ENCODE results near the gene TCF12. TPM values are rescaled to one million over a fixed set of nuclear protein-coding genes. Genes with fewer than 3 reads are reported as not detected.

Gene TCF12
- polyA plus RNA-seq (ENCODE audit: insufficient read length), result 194 TPM
- long read RNA-seq, donor 1, full-length matches to known transcripts, result 15 of 51 reads
- long read RNA-seq, donor 1, partial matches to known transcripts, result 36 of 51 reads
- long read RNA-seq, donor 1, other reads (novel, unspliced or antisense), result 0 of 51 reads
- long read RNA-seq, donor 2, full-length matches to known transcripts, result 12 of 34 reads
- long read RNA-seq, donor 2, partial matches to known transcripts, result 22 of 34 reads
- long read RNA-seq, donor 2, other reads (novel, unspliced or antisense), result 0 of 34 reads
- long read RNA-seq, donor 3, full-length matches to known transcripts, result 13 of 22 reads
- long read RNA-seq, donor 3, partial matches to known transcripts, result 9 of 22 reads
- long read RNA-seq, donor 3, other reads (novel, unspliced or antisense), result 0 of 22 reads
- long read RNA-seq, donor 4, result 0 reads
- long read RNA-seq, donor 5, full-length matches to known transcripts, result 15 of 27 reads
- long read RNA-seq, donor 5, partial matches to known transcripts, result 12 of 27 reads
- long read RNA-seq, donor 5, other reads (novel, unspliced or antisense), result 0 of 27 reads
- long read RNA-seq, donor 6, full-length matches to known transcripts, result 10 of 20 reads
- long read RNA-seq, donor 6, partial matches to known transcripts, result 10 of 20 reads
- long read RNA-seq, donor 6, other reads (novel, unspliced or antisense), result 0 of 20 reads
- long read RNA-seq, donor 7, full-length matches to known transcripts, result 16 of 80 reads
- long read RNA-seq, donor 7, partial matches to known transcripts, result 64 of 80 reads
- long read RNA-seq, donor 7, other reads (novel, unspliced or antisense), result 0 of 80 reads
- long read RNA-seq, donor 8, full-length matches to known transcripts, result 2 of 2 reads
- long read RNA-seq, donor 8, partial matches to known transcripts, result 0 of 2 reads
- long read RNA-seq, donor 8, other reads (novel, unspliced or antisense), result 0 of 2 reads

GRCh38 chr15:56918046-56918938, at the start of gene TCF12:
TSS of gene TCF12 (plus strand) at chr15:56918644. CDS start at chr15:56919914, 1,270 bp downstream.
- peak; percentile 96 for DNase-seq

GRCh38 chr15:56869573-56869972, 48.9 kb upstream of the TCF12 start:
- DNase-seq, result peak; percentile 19

DNA sequence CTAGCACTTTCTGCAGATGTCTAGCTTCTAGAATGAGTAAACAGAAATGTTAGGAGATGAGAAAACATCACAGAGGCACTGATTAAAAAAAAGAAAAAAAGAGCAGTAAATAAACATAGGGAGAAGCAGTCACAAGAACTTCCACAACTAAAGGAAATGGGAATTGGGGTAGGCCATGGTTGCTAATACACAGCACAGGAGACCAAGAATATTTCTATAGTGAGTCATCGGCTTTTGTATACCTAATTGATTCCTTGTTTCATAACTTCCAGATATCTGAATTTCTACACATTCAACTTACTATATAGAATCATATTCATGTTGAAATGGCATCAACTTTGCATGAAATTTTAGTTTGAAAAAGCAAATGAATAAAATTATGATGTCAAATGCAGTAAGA, 47.3 kb upstream of the TCF12 start:
- DNase-seq, result no peak

- no peak for DNase-seq
Measured at GRCh38 chr15:56871867-56872266, 46.6 kb upstream of the TCF12 start.

GRCh38 chr15:56877255-56877970, 41.0 kb upstream of the TCF12 start:
- no peak for DNase-seq

- no peak for DNase-seq
Measured at GRCh38 chr15:56879502-56879901, 38.9 kb upstream of the TCF12 start.

DNA sequence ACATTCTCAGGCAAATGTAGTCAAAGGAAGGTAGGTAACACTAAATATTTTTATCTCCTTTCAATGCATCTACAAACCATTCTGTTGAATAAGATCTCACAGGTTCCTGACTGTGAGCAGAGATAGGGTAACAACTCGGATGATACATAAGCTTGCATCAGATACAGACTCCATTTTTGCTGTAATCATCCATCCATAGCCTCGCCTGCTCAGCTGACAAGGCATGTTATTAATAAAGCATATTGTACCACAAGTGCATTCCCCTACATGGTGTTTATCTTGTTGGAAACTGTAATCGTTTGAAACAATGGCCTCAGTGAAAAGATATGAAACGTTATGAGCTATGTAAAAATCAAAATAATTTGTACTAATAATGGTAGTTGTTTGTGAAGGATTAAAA, 35.4 kb upstream of the TCF12 start:
- DNase-seq, result no peak

DNA sequence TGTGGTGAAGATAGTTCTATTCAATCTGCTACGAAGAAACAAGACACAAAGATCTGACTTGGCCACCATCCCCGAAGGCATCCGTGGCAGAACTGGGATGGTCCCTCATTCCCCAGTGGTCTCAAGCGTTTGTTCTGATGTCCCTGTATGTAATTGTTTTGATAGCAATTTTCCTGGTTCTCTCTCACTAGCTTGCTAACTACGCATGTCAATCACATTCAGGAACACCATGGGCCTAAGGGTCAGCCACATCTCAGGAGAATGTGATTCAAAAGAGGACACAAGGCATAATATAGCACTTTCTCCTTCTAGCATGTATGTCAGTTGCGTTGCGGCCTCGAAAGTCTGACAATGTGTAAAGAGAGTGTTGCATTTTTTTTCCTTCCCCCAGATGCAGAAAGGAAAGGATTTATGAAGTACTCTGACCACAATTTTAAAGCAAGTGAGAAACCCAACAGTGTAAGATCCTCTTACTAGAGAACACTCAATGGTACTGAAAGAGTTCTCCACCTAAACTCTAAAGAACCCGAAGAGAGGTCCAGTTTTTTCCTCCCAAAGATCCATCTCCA, 32.0 kb upstream of the TCF12 start:
- peak; percentile 11 for DNase-seq

GRCh38 chr15:56886932-56887781, 31.3 kb upstream of the TCF12 start:
- DNase-seq, result peak; percentile 94

- DNase-seq, result no peak
Measured at GRCh38 chr15:56887782-56888438, 30.5 kb upstream of the TCF12 start.

GRCh38 chr15:56890038-56890437, 28.4 kb upstream of the TCF12 start:
- DNase-seq, result no peak

DNA sequence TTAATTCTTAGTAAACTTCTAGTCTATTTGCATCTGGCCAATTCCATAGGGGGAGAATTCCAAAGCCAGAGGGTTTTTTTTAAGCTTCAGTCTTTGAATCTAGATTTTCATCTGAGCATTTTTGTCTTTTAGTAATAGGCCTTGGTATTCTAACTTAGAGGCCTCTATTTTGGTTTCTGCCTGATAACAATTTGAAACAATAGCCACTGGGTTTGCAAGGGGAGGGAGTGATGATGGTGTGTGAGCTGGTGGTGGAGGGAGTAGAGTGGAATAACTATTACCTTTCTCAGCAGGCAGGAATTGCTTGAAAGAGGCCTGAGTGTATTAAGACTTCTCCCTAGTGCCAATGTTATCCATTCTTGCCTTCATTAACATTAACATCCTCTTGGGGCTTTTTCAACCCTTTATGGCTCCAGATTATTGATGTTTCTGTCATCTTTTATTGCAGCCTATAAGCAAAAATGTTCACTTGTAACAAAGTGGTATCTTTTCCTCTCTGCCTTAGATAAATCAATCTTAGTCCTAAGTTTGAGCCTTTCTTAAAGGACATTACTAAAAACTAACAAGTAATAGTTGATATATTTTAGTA, 26.5 kb upstream of the TCF12 start:
- no peak for DNase-seq

GRCh38 chr15:56892659-56893363, 25.6 kb upstream of the TCF12 start:
- peak; percentile 25 for DNase-seq

- DNase-seq, result no peak
Measured at GRCh38 chr15:56893364-56893678, 25.1 kb upstream of the TCF12 start.

GRCh38 chr15:56894601-56895000, 23.8 kb upstream of the TCF12 start:
- no peak for DNase-seq

DNA sequence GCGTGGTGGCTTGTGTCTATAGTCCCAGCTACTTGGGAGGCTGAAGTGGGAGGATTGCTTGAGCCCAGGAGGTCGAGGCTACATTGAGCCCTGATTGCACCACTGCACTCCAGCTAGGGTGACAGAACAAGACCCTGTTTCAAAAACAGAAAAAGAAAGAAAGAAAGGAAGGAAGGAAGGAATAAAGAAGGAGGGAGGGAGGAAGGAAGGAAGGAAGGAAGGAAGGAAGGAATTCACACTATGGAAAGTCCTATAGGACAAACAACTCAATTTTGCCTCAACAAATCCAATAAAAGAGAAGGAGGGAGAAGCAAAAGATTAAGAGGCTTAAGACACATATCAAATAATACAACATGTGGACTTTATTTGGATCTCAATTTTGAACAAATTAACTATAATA, 16.5 kb upstream of the TCF12 start:
- no peak for DNase-seq

DNA sequence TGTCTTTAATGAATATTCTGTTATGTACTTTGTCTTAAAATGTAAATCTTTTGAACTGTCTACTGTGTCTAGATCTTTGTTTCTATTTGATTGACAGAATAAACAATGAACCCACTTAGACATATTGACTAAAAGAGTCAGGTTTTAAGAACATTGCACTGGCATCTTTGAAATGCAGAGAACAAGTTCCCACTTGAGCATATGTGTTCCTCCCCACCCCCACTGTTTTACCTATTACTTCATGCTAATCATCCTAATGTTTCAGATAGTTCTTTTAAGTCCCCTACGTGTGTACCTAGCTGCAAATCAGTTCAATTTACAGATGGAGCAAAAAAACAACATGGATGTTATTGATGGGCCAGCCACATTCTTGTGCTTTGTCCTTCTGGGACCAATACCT, 11.7 kb upstream of the TCF12 start:
- DNase-seq, result no peak

DNA sequence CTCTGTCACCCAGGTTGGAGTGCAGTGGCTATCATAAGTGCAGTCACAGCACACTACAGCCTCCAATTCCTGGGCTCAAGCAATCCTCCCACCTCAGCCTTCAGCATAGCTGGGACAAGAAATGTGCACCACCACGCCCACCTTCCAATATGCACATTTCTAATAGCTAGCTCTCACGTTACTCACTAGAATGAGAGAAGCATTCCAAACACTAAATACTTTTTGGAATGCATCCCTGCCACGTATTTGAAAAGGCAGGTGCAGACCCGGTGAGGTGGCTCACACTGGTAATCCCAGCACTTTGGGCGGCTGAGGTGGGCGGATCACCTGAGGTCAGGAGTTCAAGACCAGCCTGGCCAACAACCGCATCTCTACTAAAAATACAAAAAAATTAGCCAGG, 7.6 kb upstream of the TCF12 start:
- DNase-seq, result no peak

Measured in left kidney (tissue), 8 donors.